VCaP (cell line): ENCODE data around the gene ANO3.

Experiments used
- H3K27ac ChIP-seq: fragments of 450-650 bp; 2 replicates; pipeline ENCODE4 v1.5.1; 2017
- TF ChIP-seq, protein P1 (sequence below): fragments of 450-650 bp; conservative IDR thresholded peaks from 2 replicates; pipeline ENCODE4 v1.5.1; 2017; ENCODE audit warnings: mild to moderate bottlenecking, moderate library complexity

ANO3 gene

DNA sequence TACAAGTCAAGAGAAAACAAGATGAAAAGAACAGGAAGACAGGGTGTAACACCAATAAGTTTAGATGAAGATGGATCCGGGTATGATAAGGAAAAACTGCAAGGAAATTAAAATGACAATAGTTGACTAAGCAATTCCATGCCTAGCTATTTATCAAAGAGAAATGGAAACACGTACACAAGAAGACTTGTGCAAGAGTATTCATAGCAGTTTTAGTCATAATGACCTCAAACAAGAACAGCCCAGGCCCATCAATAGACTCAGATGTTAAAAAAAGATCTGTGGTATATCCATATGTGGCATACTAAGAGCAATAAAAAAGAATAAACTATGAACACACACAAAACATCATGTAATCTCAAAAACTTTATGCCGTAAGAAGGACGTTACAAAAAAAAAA is 356.8 kb downstream of the ANO3 start:
- TF ChIP-seq, protein P1, sequence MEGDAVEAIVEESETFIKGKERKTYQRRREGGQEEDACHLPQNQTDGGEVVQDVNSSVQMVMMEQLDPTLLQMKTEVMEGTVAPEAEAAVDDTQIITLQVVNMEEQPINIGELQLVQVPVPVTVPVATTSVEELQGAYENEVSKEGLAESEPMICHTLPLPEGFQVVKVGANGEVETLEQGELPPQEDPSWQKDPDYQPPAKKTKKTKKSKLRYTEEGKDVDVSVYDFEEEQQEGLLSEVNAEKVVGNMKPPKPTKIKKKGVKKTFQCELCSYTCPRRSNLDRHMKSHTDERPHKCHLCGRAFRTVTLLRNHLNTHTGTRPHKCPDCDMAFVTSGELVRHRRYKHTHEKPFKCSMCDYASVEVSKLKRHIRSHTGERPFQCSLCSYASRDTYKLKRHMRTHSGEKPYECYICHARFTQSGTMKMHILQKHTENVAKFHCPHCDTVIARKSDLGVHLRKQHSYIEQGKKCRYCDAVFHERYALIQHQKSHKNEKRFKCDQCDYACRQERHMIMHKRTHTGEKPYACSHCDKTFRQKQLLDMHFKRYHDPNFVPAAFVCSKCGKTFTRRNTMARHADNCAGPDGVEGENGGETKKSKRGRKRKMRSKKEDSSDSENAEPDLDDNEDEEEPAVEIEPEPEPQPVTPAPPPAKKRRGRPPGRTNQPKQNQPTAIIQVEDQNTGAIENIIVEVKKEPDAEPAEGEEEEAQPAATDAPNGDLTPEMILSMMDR: no peak
- no peak overlapping the region for H3K27ac ChIP-seq

DNA sequence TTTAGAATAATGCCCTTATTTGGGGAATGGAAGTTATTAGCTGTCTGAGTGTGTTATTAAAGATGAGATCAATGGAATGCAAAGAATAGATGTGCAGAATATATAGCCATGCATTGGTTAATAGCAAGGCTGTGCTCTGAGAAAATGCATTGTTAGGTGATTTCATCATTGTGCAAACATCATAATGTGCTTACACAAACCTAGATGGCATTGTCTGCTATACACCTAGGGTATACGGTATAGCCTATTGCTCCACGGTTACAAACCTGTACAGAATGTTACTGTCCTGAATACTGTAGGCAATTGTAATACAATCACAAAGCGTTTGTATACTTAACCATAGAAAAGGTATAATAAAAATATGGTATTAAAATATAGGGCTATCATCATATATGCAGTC is 364.4 kb downstream of the ANO3 start:
- TF ChIP-seq, protein P1: no peak
- H3K27ac ChIP-seq: no peak overlapping the region

DNA sequence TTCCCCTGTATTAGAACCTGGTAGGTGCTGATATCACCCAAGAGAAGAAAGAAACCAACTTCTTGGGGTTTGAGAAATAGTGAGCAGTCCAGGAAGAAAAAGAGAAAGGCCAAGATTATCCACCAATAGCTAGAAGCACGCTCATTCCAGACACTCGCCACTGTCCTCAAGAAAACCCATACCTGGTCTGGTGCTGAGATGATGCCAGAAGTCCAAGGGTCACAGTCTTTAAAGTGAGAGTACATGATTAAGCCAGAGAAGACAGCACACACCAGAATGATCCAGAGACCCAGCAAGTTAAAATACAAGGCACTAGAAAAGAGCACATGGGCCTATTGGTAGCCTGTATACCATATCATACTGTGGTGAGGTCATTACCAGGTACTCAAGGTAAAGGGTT is 366.3 kb downstream of the ANO3 start:
- no peak overlapping the region for H3K27ac ChIP-seq
- TF ChIP-seq, protein P1: no peak

DNA sequence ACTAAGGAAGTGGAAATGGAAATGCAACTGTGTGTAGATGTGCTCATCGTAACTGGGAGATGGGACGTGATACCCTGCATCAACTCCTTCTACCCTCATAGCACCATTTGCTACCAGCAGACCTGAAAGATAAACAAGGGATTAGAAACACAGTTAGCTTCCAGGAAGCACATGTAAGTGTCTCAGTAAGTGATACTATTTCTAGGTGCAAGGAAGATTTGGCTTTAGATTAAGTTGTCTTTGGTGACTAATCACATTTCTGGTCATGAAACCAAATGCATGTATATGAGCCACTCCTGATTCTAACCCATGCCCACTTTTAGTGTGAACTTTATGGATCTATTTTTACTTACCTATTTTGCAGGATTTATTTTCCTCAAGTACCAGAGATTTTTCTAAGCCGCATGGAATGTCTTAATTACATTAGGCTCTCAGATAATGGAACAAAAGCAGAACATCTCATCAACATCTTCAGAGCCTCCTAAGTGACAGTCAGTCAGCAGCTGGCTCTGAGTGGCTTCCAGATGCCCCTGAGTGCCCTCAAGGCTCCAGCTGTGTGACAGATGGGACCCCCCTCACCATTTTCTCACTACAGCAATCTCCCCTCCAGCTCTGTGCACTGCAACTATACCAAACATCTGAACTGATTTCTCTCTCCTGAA is 368.8 kb downstream of the ANO3 start:
- TF ChIP-seq, protein P1: no peak
- H3K27ac ChIP-seq: no peak overlapping the region

DNA sequence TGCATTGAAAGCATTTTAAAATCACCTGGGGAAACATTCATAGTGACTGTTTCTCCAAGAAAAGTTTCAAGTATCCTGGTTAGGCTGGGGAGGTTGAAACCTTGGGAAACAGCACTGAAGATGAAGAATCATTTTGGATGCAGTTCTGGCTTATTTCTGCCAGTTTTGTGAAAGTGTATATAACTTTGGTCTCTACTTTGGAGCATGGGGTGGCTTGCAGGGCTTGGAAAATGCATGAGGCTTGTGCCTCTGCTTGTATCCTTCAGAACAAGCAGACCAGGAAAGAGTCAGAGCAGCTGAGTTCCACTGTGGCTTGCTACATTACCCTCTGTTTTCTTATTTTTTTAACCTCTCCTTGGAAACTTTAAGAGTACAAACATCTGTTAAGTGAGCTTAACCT is 370.5 kb downstream of the ANO3 start:
- TF ChIP-seq, protein P1: no peak
- H3K27ac ChIP-seq: no peak overlapping the region

DNA sequence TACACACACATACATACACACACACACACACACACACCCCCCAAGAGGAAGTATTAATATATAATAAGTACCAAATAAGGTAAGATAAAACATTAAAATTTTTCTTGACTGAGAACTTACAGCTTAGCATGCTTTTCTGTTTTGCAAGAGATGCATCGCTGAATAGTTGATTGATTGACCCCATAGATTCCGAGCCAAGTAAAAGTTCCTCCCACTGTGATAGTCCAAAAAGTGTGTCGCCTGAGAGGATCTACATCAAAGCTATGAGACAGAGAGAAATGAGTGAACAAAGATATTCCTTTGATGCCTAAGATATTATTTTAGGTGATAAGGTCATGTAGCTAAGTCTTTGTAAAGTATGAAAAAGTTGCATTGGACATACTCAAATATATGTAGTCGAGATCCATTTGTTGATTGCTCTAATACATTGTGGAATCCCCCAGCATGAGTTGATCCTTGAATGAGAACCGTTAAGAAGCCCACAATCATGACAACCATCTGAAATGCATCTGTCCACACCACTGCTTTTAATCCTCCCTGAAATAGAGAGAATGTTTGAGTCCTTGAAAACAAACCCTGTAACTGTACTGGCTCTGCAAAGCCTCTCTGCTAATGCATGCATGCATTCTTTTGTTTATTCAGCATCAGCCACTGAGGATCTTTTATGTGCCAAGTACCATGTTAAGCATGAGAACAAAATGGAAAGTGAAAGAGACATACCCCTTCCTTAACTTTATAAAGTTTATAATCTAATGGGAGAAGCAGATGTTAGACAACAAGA is 371.7 kb downstream of the ANO3 start:
- TF ChIP-seq, protein P1: no peak
- H3K27ac ChIP-seq: no peak overlapping the region

DNA sequence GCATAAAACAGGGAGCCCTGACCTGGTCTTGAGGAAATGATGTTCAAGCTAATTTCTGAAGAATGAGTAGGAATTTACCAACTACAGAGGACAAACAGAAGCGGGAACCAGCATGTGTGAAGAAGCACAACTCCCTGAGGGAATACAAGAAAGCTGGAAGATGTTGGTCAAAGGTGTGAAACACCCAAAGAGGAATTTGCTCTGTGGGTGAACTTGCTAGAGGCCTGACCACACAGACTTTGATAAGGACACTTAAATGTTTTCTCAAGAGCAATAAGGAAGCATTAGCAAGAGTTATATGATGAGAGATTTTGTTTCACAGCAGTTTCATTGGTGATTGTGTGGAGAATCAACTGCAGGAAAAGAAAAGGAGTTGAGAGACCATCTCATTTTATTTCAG is 372.3 kb downstream of the ANO3 start:
- no peak overlapping the region for H3K27ac ChIP-seq
- TF ChIP-seq, protein P1: no peak
